Breast epithelium (tissue), 3 donors: ENCODE results near the gene EOGT.

ENCODE experiments used
- CTCF ChIP-seq, 3 donors: fragments of 450-650 bp; IDR thresholded peaks; one replicate each; pipeline ENCODE4 v1.5.1; 2016 to 2017; ENCODE audit warnings: antibody characterized with exemption in 3 of 3, mild to moderate bottlenecking in 3 of 3, moderate library complexity in 3 of 3
- POLR2A ChIP-seq: fragments of 450-650 bp; IDR thresholded peaks from one replicate; pipeline ENCODE4 v1.6.1; 2016; ENCODE audit warnings: antibody characterized with exemption, mild to moderate bottlenecking, moderate library complexity
- POLR2AphosphoS5 ChIP-seq, 3 donors: sonication (generic); formaldehyde crosslinking; IDR thresholded peaks; one replicate each; pipeline ENCODE4 v1.6.1; 2017; ENCODE audit warnings: antibody characterized with exemption in 3 of 3

- TF ChIP-seq CTCF (IDR thresholded peaks at IDR 0.05) (no peak), POLR2A (no peak), POLR2AphosphoS5 (IDR thresholded peaks at IDR 0.05) (no peak)
Measured at GRCh38 chr3:69044608-69045007, 31.1 kb upstream of the EOGT start.
